Endothelial cell of umbilical vein (primary cell): ENCODE data around the gene CLIC5. TPM values are rescaled to one million over a fixed set of nuclear protein-coding genes. Genes with fewer than 3 reads are reported as not detected.

ENCODE experiments used
- BruUV-seq: library from RNA; stranded (reverse); fragments of 400-500 nt; replicated peaks from 2 replicates; lab custom pipeline; 2021; lab: Mats Ljungman, UMichigan
- CTCF ChIA-PET: fragments of 300-600, 350-600 bp; sonication (Branson Sonifier 250); formaldehyde crosslinking; loops from one replicate; lab custom pipeline; 2021; ENCODE audit warnings: antibody characterized with exemption, inconsistent platforms; lab: Charles Lee
- POLR2A ChIA-PET: fragments of 300-600, 350-600 bp; sonication (Branson Sonifier 250); formaldehyde crosslinking; loops from one replicate; lab custom pipeline; 2021; ENCODE audit warnings: antibody characterized with exemption, inconsistent platforms; lab: Charles Lee
- DNase-seq: peaks from one replicate; pipeline ENCODE4 v3.0.0-alpha.2; 2011; ENCODE audit warnings: low read depth, low spot score
- FAIRE-seq: peaks from 2 replicates; lab custom pipeline; 2011; peaks lifted over from hg19 to GRCh38; lab: Jason Lieb, UNC
- H2AFZ ChIP-seq: 2 replicates; pipeline ENCODE4 v1.6.0; 2012; ENCODE audit warnings: low read depth, low read length, control low read depth, inconsistent platforms
- H3K27ac ChIP-seq: 2 replicates; pipeline ENCODE4 v1.5.1; 2011; ENCODE audit warnings: low read depth, mild to moderate bottlenecking, control low read depth, low read length, moderate library complexity; ENCODE audit not compliant: insufficient read depth
- H3K27me3 ChIP-seq, 2 experiments: 2 replicates each; pipeline versions ENCODE4 v1.6.0 to v1.6.1; 2011; ENCODE audit warnings: low read length in 2 of 2, mixed read lengths in 1 of 2; ENCODE audit not compliant: control insufficient read depth in 2 of 2, insufficient read depth in 2 of 2
- H3K36me3 ChIP-seq, 2 experiments: 2 replicates in 1 of 2; 3 replicates in 1 of 2; pipeline ENCODE4 v1.5.1; 2011; ENCODE audit warnings: low read length in 2 of 2, mild to moderate bottlenecking in 1 of 2, moderate library complexity in 1 of 2; ENCODE audit not compliant: control insufficient read depth in 2 of 2, insufficient read depth in 2 of 2; ENCODE audit errors: extremely low read depth in 1 of 2
- H3K4me1 ChIP-seq: 3 replicates; pipeline ENCODE4 v1.5.1; 2011; ENCODE audit warnings: mild to moderate bottlenecking, low read length; ENCODE audit not compliant: control insufficient read depth, insufficient read depth; ENCODE audit errors: extremely low read depth
- H3K4me2 ChIP-seq: 2 replicates; pipeline ENCODE4 v1.6.1; 2011; ENCODE audit warnings: low read length, control low read depth, mixed read lengths; ENCODE audit not compliant: insufficient read depth
- H3K4me3 ChIP-seq, 3 experiments: fragments of 200-600 bp in 1 of 3; sonication (generic), shearing (Covaris generic) in 1 of 3; replicated peaks in 1 of 3; 2 replicates each; pipeline ENCODE4 v1.5.1; 2011 to 2016; ENCODE audit warnings: control low read depth in 3 of 3, low read length in 3 of 3, mild to moderate bottlenecking in 2 of 3, inconsistent platforms in 1 of 3, low read depth in 1 of 3, moderate library complexity in 1 of 3; ENCODE audit not compliant: insufficient read depth in 1 of 3
- H3K79me2 ChIP-seq: 2 replicates; pipeline ENCODE4 v1.6.0; 2012; ENCODE audit warnings: low read length, inconsistent platforms; ENCODE audit not compliant: control insufficient read depth, insufficient read depth
- H3K9ac ChIP-seq: replicated peaks from 2 replicates; pipeline ENCODE3; 2011; ENCODE audit warnings: low read length, control low read depth; ENCODE audit not compliant: insufficient read depth; ENCODE audit errors: extremely low read depth
- H3K9me1 ChIP-seq: replicated peaks from 3 replicates; pipeline ENCODE4 v1.6.0; 2011; ENCODE audit warnings: mild to moderate bottlenecking, low read length; ENCODE audit not compliant: control insufficient read depth, insufficient read depth; ENCODE audit errors: extremely low read depth
- H3K9me3 ChIP-seq: replicated peaks from 2 replicates; pipeline ENCODE4 v1.5.1; 2012; ENCODE audit warnings: low read length, inconsistent platforms; ENCODE audit not compliant: control insufficient read depth, insufficient read depth
- H4K20me1 ChIP-seq: replicated peaks from 2 replicates; pipeline ENCODE3; 2011; ENCODE audit warnings: mild to moderate bottlenecking, low read length; ENCODE audit not compliant: control insufficient read depth, insufficient read depth; ENCODE audit errors: extremely low read depth
- EZH2 ChIP-seq: IDR thresholded peaks from 2 replicates; pipeline ENCODE4 v1.6.1; 2012; ENCODE audit warnings: borderline replicate concordance, low read depth, mild to moderate bottlenecking, moderate library complexity, low read length, inconsistent platforms; ENCODE audit not compliant: severe bottlenecking
- FOS ChIP-seq: IDR thresholded peaks from 2 replicates; pipeline ENCODE4 v1.6.1; 2011; ENCODE audit warnings: mild to moderate bottlenecking, low read length, moderate library complexity, borderline replicate concordance; ENCODE audit not compliant: insufficient read depth
- GATA2 ChIP-seq: IDR thresholded peaks from 2 replicates; pipeline ENCODE4 v1.7.0; 2011; ENCODE audit warnings: low read depth, mild to moderate bottlenecking, moderate library complexity, mixed read lengths, low read length; ENCODE audit not compliant: insufficient read length, insufficient read depth
- JUN ChIP-seq: IDR thresholded peaks from 2 replicates; pipeline ENCODE4 v1.6.1; 2011; ENCODE audit warnings: borderline replicate concordance, low read depth; ENCODE audit not compliant: insufficient read length, insufficient read depth
- MYC ChIP-seq: IDR thresholded peaks from one replicate; pipeline ENCODE4 v1.6.1; 2011; ENCODE audit warnings: mild to moderate bottlenecking, low read depth, low read length
- POLR2A ChIP-seq: IDR thresholded peaks from 2 replicates; pipeline ENCODE4 v1.6.1; 2012; ENCODE audit warnings: low read depth, mild to moderate bottlenecking, control low read depth, low read length
- POLR2AphosphoS5 ChIP-seq: IDR thresholded peaks from 2 replicates; pipeline ENCODE4 v1.6.1; 2012; ENCODE audit warnings: low read depth, mild to moderate bottlenecking, control low read depth, low read length, moderate library complexity; ENCODE audit not compliant: insufficient read depth
- dilution Hi-C: fragments of 300-500 bp; cut with MboI; formaldehyde crosslinking; loops from one replicate; pipeline ENCODE4 v1.15.0; 2019; ENCODE audit warnings: low sequenced_read_pairs; ENCODE audit not compliant: extremely low pct_ligation_motif_present
- intact Hi-C: fragments of 100-400 bp; cut with micrococcal nuclease; formaldehyde crosslinking; loops from one replicate; pipeline ENCODE4 v1.10.0; 2022
- polyA plus RNA-seq, 4 experiments: library from polyadenylated mRNA; depleted of rRNA in 3 of 4; stranded (reverse) in 3 of 4; unstranded in 1 of 4; fragments of >200 nt; gene quantifications; 2 replicates each; pipeline versions ENCODE4 v1.2.1 to v1.2.3, GENCODE V29; 2011 to 2012; ENCODE audit warnings: missing spikeins in 1 of 4
- total RNA-seq: library from RNA; stranded (reverse); gene quantifications from 2 replicates; pipeline ENCODE4 v1.2.3, GENCODE V29; 2021

CLIC5 gene
- total and polyA plus RNA-seq, 2 donors (not counting 3 experiments of a cell fraction or from before 2014, with no cell fraction given) = 0.07 TPM; not detected in 1

DNA sequence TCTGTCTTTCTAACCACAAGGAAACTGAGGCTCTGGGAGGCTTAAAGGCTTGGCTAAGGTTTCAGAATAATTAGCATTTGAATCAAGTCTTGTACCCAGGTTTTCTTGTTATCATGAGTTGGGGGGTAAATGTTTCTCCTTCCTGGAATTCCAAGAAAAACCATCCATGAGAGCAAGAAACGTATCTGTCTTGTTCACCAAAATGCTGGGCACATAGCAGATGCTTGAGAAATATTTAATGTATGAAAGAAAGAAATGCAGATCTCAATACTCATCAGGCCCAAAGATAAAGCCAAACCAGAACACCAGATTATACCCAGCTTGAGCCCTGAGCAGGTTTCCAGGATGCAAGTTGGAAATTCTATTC is 164.6 kb downstream of the CLIC5 start:
- CTCF ChIA-PET = no interaction called here

DNA sequence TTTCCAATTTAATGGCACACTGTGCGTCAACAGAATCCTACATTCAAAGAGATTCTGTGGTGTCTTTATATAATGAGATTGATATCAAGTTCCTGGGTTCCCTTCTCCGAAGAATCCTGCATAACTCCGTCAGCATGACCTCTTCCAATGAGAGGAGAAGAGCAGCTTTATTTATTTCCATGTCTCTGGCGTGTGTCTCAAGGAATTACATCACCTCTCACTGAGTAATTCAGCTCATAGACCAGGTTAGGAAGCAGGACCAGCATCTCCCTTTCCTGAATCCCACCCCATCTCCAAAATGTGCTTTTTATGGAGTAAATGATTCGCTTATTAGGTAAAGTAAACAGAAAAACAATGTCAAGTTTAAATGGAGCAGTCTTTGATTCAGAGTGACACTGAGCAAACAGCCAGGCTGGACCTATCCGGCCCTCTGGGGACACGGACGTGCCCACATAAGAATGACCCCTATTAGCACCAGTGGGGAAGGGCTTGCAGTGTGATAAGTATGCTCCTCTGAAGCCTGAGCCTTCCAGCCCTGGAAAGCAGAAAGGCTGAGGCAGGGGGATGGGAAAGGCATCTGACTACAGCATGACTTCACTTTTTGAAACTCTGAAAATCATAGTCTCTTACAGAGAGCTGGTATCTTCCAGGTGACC is 165.2 kb downstream of the CLIC5 start:
- Histone ChIP-seq H3K27me3 (no peaks in the 10 kb centered on the region), H2AFZ (no peak overlapping the region), H3K9ac (no peak overlapping the region), H3K36me3 (no peaks in the 10 kb centered on the region), H3K27ac (no peak overlapping the region), H3K79me2 (no peaks in the 10 kb centered on the region), H3K4me1 (no peaks in the 10 kb centered on the region), H3K9me3 (no peaks in the 10 kb centered on the region), H4K20me1 (no peaks in the 10 kb centered on the region), H3K4me3 (no peak overlapping the region), H3K4me2 (no peak overlapping the region), H3K9me1 (no peaks in the 10 kb centered on the region)
- DNase-seq = no peak
- no TSS peak for BruUV-seq
- ChIA-PET POLR2A (no interaction called here), CTCF (no interaction called here)
- TF ChIP-seq MYC (no peak), JUN (no peak)
- FAIRE-seq = no peak
- dilution Hi-C loops = no loop called here
- intact Hi-C loops = no loop called here

More for the DNA sequence above, 164.6 kb downstream of the CLIC5 start:
- no peaks in the 10 kb centered on the region for H4K20me1 ChIP-seq
- DNase-seq (no peak), FAIRE-seq (no peak)
- no peaks in the 10 kb centered on the region for H3K79me2 ChIP-seq
- H2AFZ ChIP-seq = no peak overlapping the region
- BruUV-seq = no TSS peak
- no peak overlapping the region for H3K4me2 ChIP-seq
- intact Hi-C loops (no loop called here), dilution Hi-C loops (no loop called here)
- no peaks in the 10 kb centered on the region for H3K27me3 ChIP-seq
- no peaks in the 10 kb centered on the region for H3K9me3 ChIP-seq
- TF ChIP-seq MYC (no peak), EZH2 (no peak), GATA2 (no peak), JUN (no peak), POLR2AphosphoS5 (no peak), FOS (no peak), POLR2A (no peak)
- H3K36me3 ChIP-seq = no peaks in the 10 kb centered on the region
- no peaks in the 10 kb centered on the region for H3K9me1 ChIP-seq
- no peaks in the 10 kb centered on the region for H3K4me1 ChIP-seq
- H3K4me3 ChIP-seq = no peak overlapping the region
- POLR2A ChIA-PET = no interaction called here
- no peak overlapping the region for H3K9ac ChIP-seq
- no peak overlapping the region for H3K27ac ChIP-seq
